ENCODE data around the gene SUPT7L. TPM values are rescaled to one million over a fixed set of nuclear protein-coding genes. Genes with fewer than 3 reads are reported as not detected.

SUPT7L gene
- total RNA-seq, 1 experiment from 2014 or later: 25.2 TPM

- TF ChIP-seq CTCF (IDR thresholded peaks at IDR 0.05 in 2 of 3, conservative IDR thresholded peaks at IDR 0.05 in 1 of 3; ENCODE audit: borderline replicate concordance in 1 of 3, insufficient read depth in 1 of 3, low read depth in 2 of 3, low read length in 2 of 3) (no peak), CBX3 (IDR thresholded peaks at IDR 0.05; ENCODE audit: low read depth) (no peak), SRF (IDR thresholded peaks at IDR 0.05; ENCODE audit: low read depth) (no peak)
Observed at GRCh38 chr2:27624943-27625342, 38.5 kb downstream of the SUPT7L start (continued).

- no peak overlapping the region for H2AFZ ChIP-seq (ENCODE audit: low read depth, low read length, poor library complexity, severe bottlenecking)
- peaks cover 35 to 36% of the 10 kb centered on the region in 2 experiments; a peak in 3 of 4 replicates for H3K36me3 ChIP-seq (ENCODE audit: control insufficient read depth in 1 of 2, insufficient read depth in 2 of 2, low read length in 2 of 2)
- H4K20me1 ChIP-seq (ENCODE audit: insufficient read depth): no peaks in the 10 kb centered on the region
- ChIA-PET CTCF (no interaction called here), RAD21 (ENCODE audit: low non-redundant PET in 1 of 2, low total read pairs in 2 of 2, uncharacterized antibody in 2 of 2, unreplicated experiment in 2 of 2) (no interaction called here), POLR2A (no interaction called here)
- BruUV-seq (replicated peaks): no TSS peak
- no peak overlapping the region for H3K4me3 ChIP-seq (replicated peaks in 1 of 2; ENCODE audit: low read depth in 1 of 2, low read length in 2 of 2)
- no peak overlapping the region for H3K27ac ChIP-seq (ENCODE audit: low read depth, low read length)
- H3K9ac ChIP-seq (ENCODE audit: low read length): no peak overlapping the region
- no peak overlapping the region for H3K4me2 ChIP-seq (ENCODE audit: low read length)
- no peaks in the 10 kb centered on the region for H3K9me3 ChIP-seq (ENCODE audit: control insufficient read depth in 1 of 2, insufficient read depth in 1 of 2, low read depth in 1 of 2, low read length in 2 of 2)
- H3K79me2 ChIP-seq (ENCODE audit: insufficient read depth, low read length): no peaks in the 10 kb centered on the region
- H3K9me2 ChIP-seq (ENCODE audit: insufficient read depth): no peaks in the 10 kb centered on the region
- no peaks in the 10 kb centered on the region for H3K27me3 ChIP-seq (ENCODE audit: insufficient read depth, low read length)
- H3K4me1 ChIP-seq (ENCODE audit: control insufficient read depth in 1 of 2, insufficient read depth in 2 of 2, low read length in 2 of 2): peaks cover 3 to 18% of the 10 kb centered on the region in 2 experiments
- ATAC-seq (no peak), DNase-seq (ENCODE audit: low read depth, low spot score) (no peak)
- no peak for TF ChIP-seq EGR1 (IDR thresholded peaks at IDR 0.05; ENCODE audit: low read depth)
- no peak for TF ChIP-seq ZFX (IDR thresholded peaks at IDR 0.05)
- no peak for TF ChIP-seq CBX3 (IDR thresholded peaks at IDR 0.05; ENCODE audit: low read depth)
- TF ChIP-seq CTCF (IDR thresholded peaks at IDR 0.05 in 2 of 3, conservative IDR thresholded peaks at IDR 0.05 in 1 of 3; ENCODE audit: borderline replicate concordance in 1 of 3, insufficient read depth in 1 of 3, low read depth in 2 of 3, low read length in 2 of 3): no peak
- TF ChIP-seq YY1 (IDR thresholded peaks at IDR 0.05; ENCODE audit: extremely low read depth, insufficient replicate concordance, low read depth, low read length): no peak
- no peak for TF ChIP-seq EZH2 (IDR thresholded peaks at IDR 0.05)
- no peak for TF ChIP-seq ATF3 (IDR thresholded peaks at IDR 0.05)
- intact Hi-C loops (cut with micrococcal nuclease): loop anchor here (10.0 kb wide), 1 partner anchor 178 kb away; the partner anchor contains the start of gene KRTCAP3
Observed at GRCh38 chr2:27622921-27623384, 40.5 kb downstream of the SUPT7L start.

Data from HCT116 (cell line).